HepG2 (cell line): Measurements from ENCODE around the gene CLP1. TPM values are rescaled to one million over a fixed set of nuclear protein-coding genes. Genes with fewer than 3 reads are reported as not detected.

Experiments used
- ARNT2 ChIP-seq: sonication (generic); formaldehyde crosslinking; IDR thresholded peaks from 2 replicates; pipeline ENCODE4 v1.8.0; 2022; ENCODE audit warnings: mild to moderate bottlenecking, low read depth, missing genetic modification reagents, moderate library complexity
- BCL3 ChIP-seq: sonication (generic); formaldehyde crosslinking; IDR thresholded peaks from 2 replicates; pipeline ENCODE4 v1.5.1; 2020; ENCODE audit warnings: mild to moderate bottlenecking, missing genetic modification reagents, moderate library complexity
- CBFB ChIP-seq: sonication (generic); formaldehyde crosslinking; IDR thresholded peaks from 2 replicates; pipeline ENCODE4 v1.4.0; 2020; ENCODE audit warnings: missing genetic modification reagents
- E2F5 ChIP-seq: sonication (generic); formaldehyde crosslinking; conservative IDR thresholded peaks from 2 replicates; pipeline ENCODE4 v1.4.0; 2020; ENCODE audit warnings: missing genetic modification reagents
- EZH2 ChIP-seq: conservative IDR thresholded peaks from 2 replicates; pipeline ENCODE4 v1.6.1; 2012; ENCODE audit warnings: mild to moderate bottlenecking, low read depth, low read length, moderate library complexity
- GMEB2 ChIP-seq: IDR thresholded peaks from 2 replicates; pipeline ENCODE4 v1.6.1; 2016; ENCODE audit warnings: missing biosample characterization, missing genetic modification reagents, low read depth
- HDAC1 ChIP-seq: sonication (generic); formaldehyde crosslinking; IDR thresholded peaks from 2 replicates; pipeline ENCODE4 v1.5.1; 2020; ENCODE audit warnings: mild to moderate bottlenecking, missing genetic modification reagents
- HMGXB3 ChIP-seq: sonication (generic); formaldehyde crosslinking; IDR thresholded peaks from 2 replicates; pipeline ENCODE4 v1.4.0; 2020; ENCODE audit warnings: missing genetic modification reagents, borderline replicate concordance
- JUNB ChIP-seq: sonication (generic); formaldehyde crosslinking; IDR thresholded peaks from 2 replicates; pipeline ENCODE4 v1.8.0; 2022; ENCODE audit warnings: missing genetic modification reagents, mild to moderate bottlenecking, borderline replicate concordance
- KAT8 ChIP-seq: IDR thresholded peaks from 2 replicates; pipeline ENCODE4 v1.6.1; 2016; ENCODE audit warnings: missing genetic modification reagents, missing compliant biosample characterization
- MEF2D ChIP-seq: sonication (generic); formaldehyde crosslinking; IDR thresholded peaks from 2 replicates; pipeline ENCODE4 v1.5.1; 2020; ENCODE audit warnings: mild to moderate bottlenecking, missing genetic modification reagents
- MEIS1 ChIP-seq: sonication (generic); formaldehyde crosslinking; IDR thresholded peaks from 2 replicates; pipeline ENCODE4 v1.9.0; 2021; ENCODE audit warnings: mild to moderate bottlenecking, missing genetic modification reagents, moderate library complexity, borderline replicate concordance
- RARA ChIP-seq: IDR thresholded peaks from 2 replicates; pipeline ENCODE4 v1.6.1; 2016; ENCODE audit warnings: missing genetic modification reagents, missing compliant biosample characterization
- RBFOX2 ChIP-seq: fragments of 200-400 bp; formaldehyde crosslinking; IDR thresholded peaks from 2 replicates; pipeline ENCODE4 v1.6.1; 2017; ENCODE audit warnings: low read depth, mild to moderate bottlenecking, low read length
- SPEN ChIP-seq: sonication (generic); formaldehyde crosslinking; IDR thresholded peaks from 2 replicates; pipeline ENCODE4 v1.5.1; 2020; ENCODE audit warnings: low read depth, mild to moderate bottlenecking, missing genetic modification reagents
- ZMYM4 ChIP-seq: sonication (generic); formaldehyde crosslinking; IDR thresholded peaks from 2 replicates; pipeline ENCODE4 v1.8.1; 2023; ENCODE audit warnings: mild to moderate bottlenecking, missing genetic modification reagents
- ZNF143 ChIP-seq: sonication (generic); formaldehyde crosslinking; IDR thresholded peaks from 2 replicates; pipeline ENCODE4 v1.4.0; 2020; ENCODE audit warnings: missing genetic modification reagents
- ZNF276 ChIP-seq: sonication (generic); formaldehyde crosslinking; IDR thresholded peaks from 2 replicates; pipeline ENCODE4 v1.4.0; 2020; ENCODE audit warnings: mild to moderate bottlenecking, low read depth, missing genetic modification reagents
- ZNF343 ChIP-seq: sonication (generic); formaldehyde crosslinking; IDR thresholded peaks from 2 replicates; pipeline ENCODE4 v1.4.0; 2020; ENCODE audit warnings: mild to moderate bottlenecking, missing genetic modification reagents
- polyA plus RNA-seq, 8 experiments: library from polyadenylated mRNA; depleted of rRNA in 3 of 8; stranded (reverse) in 7 of 8; unstranded in 1 of 8; fragments of >200 nt; fragmentation: Illumina TruSeq in 4 of 8; extraction: Trizol in 4 of 8; gene quantifications; 2 replicates each; pipeline versions ENCODE4 v1.2.1 to v1.2.3, GENCODE V29; 2011 to 2016; ENCODE audit warnings: low read depth in 4 of 8, missing spikeins in 1 of 8, mixed read lengths in 1 of 8; ENCODE audit not compliant: insufficient read depth in 1 of 8
- total RNA-seq, 5 experiments: library from RNA; depleted of rRNA; stranded (reverse); fragments of >200 nt; fragmentation: Illumina TruSeq; extraction: Trizol; gene quantifications; 2 replicates each; pipeline ENCODE4 v1.2.3, GENCODE V29; 2016; ENCODE audit warnings: low read depth in 1 of 5

The CLP1 gene
- total and polyA plus RNA-seq, 2 of the 13 experiments (the other 11 are each of a cell fraction or from before 2014, with no cell fraction given): 14.6 to 24.8 TPM

GRCh38 chr11:57667736-57668433, 10.3 kb downstream of the CLP1 start, which contains the start of gene ZDHHC5 (continued):
- no peak for TF ChIP-seq MEIS1 (CRISPR knock-in tag)
- peak; percentile 98 for TF ChIP-seq RBFOX2
- TF ChIP-seq JUNB: no peak
- TF ChIP-seq GMEB2 (CRISPR knock-in tag): peak; percentile 99
- no peak for TF ChIP-seq CBFB
- peak; percentile 40; the same call in 1 of the 2 replicates for TF ChIP-seq HMGXB3 (CRISPR knock-in tag)
- TF ChIP-seq E2F5: peak; percentile 15; the same call in 1 of the 2 replicates
- TF ChIP-seq ZNF143 (CRISPR knock-in tag): peak; percentile 11; the same call in 1 of the 2 replicates
- peak; percentile 87 for TF ChIP-seq BCL3
- TF ChIP-seq HDAC1 (CRISPR knock-in tag): peak; percentile 61; the same call in 1 of the 2 replicates
- TF ChIP-seq MEF2D (CRISPR knock-in tag): 0 out of 2 replicates have a peak, but pooled peaks have one; percentile 5
- TF ChIP-seq ZMYM4 (CRISPR knock-in tag): peak; percentile 56
- TF ChIP-seq RARA: 0 out of 2 replicates have a peak, but pooled peaks have one; percentile 10
- peak; percentile 45; the same call in 1 of the 2 replicates for TF ChIP-seq KAT8
- peak; percentile 91 for TF ChIP-seq SPEN (CRISPR knock-in tag)
- TF ChIP-seq ARNT2 (CRISPR knock-in tag): peak; percentile 96
- no peak for TF ChIP-seq EZH2
- TF ChIP-seq ZNF276 (CRISPR knock-in tag): 0 out of 2 replicates have a peak, but pooled peaks have one; percentile 46
- peak; percentile 96 for TF ChIP-seq ZNF343
